Heart left ventricle (tissue), 13 donors: ENCODE results near the gene ABHD17C.

ENCODE experiments used
- CTCF ChIP-seq, 12 donors: fragments of 200-600 bp; sonication (generic) in 4 of 12; IDR thresholded peaks; one replicate each; pipeline versions ENCODE4 v1.5.0 to v1.8.0; 2018 to 2022; ENCODE audit warnings: antibody characterized with exemption in 12 of 12, mild to moderate bottlenecking in 5 of 12
- POLR2A ChIP-seq, 2 donors: fragments of 450-650 bp; IDR thresholded peaks; one replicate each; pipeline ENCODE4 v1.6.1; 2017; ENCODE audit warnings: antibody characterized with exemption in 2 of 2, mild to moderate bottlenecking in 2 of 2, moderate library complexity in 2 of 2
- donor health status: ischemic (EF 13 %, LVEDD 7.1; RV severe dilation, severe dysfunction).
- donor health status: DM: no; HTN: yes; CAD: no.
- donor health status: DM: no; HTN: no; CAD: no.
- donor health status: ischemic (EF 25% LVEDD 6.9; RV normal size, moderate dysfunction).
- donor health status: ischemic (EF 25% LVEDD 5.7; RV mildly dilated, moderate dysfunction).
- donor health status: ischemic (EF 35%, LVEDD 5.7; RV mildly dilated, moderate dysfunction).
- donor health status: nonischemic (EF 11% LVEDD 7.7; RV severe dilation, severe dysfunction).
- donor health status: DM: yes; HTN: yes; CAD: no.
- donor health status: PGD.
- donor health status: ischemic (EF 29% LVEDD 5.4; RV normal size, mild dysfunction).
- donor health status: nonischemic (EF 23%, LVEDD 6.1; RV moderate dilation, normal function).

- TF ChIP-seq CTCF (IDR thresholded peaks at IDR 0.05) (no peak), POLR2A (IDR thresholded peaks at IDR 0.05) (no peak)
Observed at GRCh38 chr15:80730387-80730786, 35.3 kb downstream of the ABHD17C start.
